Stimulated activated CD4-positive, alpha-beta T cell treated with anti-CD3 and anti-CD28 coated beads, Interleukin-4, amount 100 ng/mL, for 1 hour (primary cell): Measurements from ENCODE around the gene PPP2R5B.
"Not testable (repeated sequence)": the region's sequence is repeated elsewhere in the genome, so short reads cannot be mapped to it uniquely, and the experiment has no call there.

ENCODE experiments used
- DNase-seq: peaks from one replicate; pipeline ENCODE4 v3.0.0-alpha.2; 2020

Gene PPP2R5B

GRCh38 chr11:64932324-64932723 lies 7.8 kb downstream of the PPP2R5B start:
- DNase-seq: no peak

- DNase-seq: no peak
Measured at GRCh38 chr11:64933213-64933934, 8.9 kb downstream of the PPP2R5B start.

GRCh38 chr11:64933935-64934681 lies 9.6 kb downstream of the PPP2R5B start:
- DNase-seq: no peak

GRCh38 chr11:64934682-64935358 lies 10.3 kb downstream of the PPP2R5B start:
- DNase-seq: no peak

- DNase-seq: no peak
Measured at GRCh38 chr11:64935359-64936081, 11.0 kb downstream of the PPP2R5B start, which contains the start of gene GPHA2. GPHA2 (minus strand) TSS chr11:64935893; CDS start chr11:64935460, 433 bp downstream.

GRCh38 chr11:64936539-64936938 lies 12.1 kb downstream of the PPP2R5B start:
- no peak for DNase-seq

GRCh38 chr11:64947208-64947814 lies 22.8 kb downstream of the PPP2R5B start:
- no peak for DNase-seq

- no peak for DNase-seq
Measured at GRCh38 chr11:64951529-64951928, 27.0 kb downstream of the PPP2R5B start.

- no peak for DNase-seq
Measured at GRCh38 chr11:64954201-64954600, 29.7 kb downstream of the PPP2R5B start.

- no peak for DNase-seq
Measured at GRCh38 chr11:64959498-64959897, 35.0 kb downstream of the PPP2R5B start.

GRCh38 chr11:64960719-64961118 lies 36.2 kb downstream of the PPP2R5B start:
- no peak for DNase-seq

GRCh38 chr11:64963072-64963631 lies 38.7 kb downstream of the PPP2R5B start:
- DNase-seq: no peak

- no peak for DNase-seq
Measured at GRCh38 chr11:64967375-64967774, 42.9 kb downstream of the PPP2R5B start.

- no peak for DNase-seq
Measured at GRCh38 chr11:64969209-64969608, 44.7 kb downstream of the PPP2R5B start.

GRCh38 chr11:64970731-64971151 lies 46.3 kb downstream of the PPP2R5B start:
- peak; percentile 2 for DNase-seq

GRCh38 chr11:64971421-64972233 lies 47.1 kb downstream of the PPP2R5B start, which contains the start of gene MAJIN:
MAJIN (minus strand) TSS chr11:64972108; CDS start chr11:64959405, 12,703 bp downstream.
- DNase-seq: peak; percentile 93

GRCh38 chr11:64974124-64974523 lies 49.6 kb downstream of the PPP2R5B start:
- DNase-seq: no peak

- DNase-seq: no peak
Measured at GRCh38 chr11:64976651-64977050, 52.2 kb downstream of the PPP2R5B start.

GRCh38 chr11:64983339-64983738 lies 58.9 kb downstream of the PPP2R5B start:
- not testable (repeated sequence) for DNase-seq
